ENCODE data around the gene PROM2.
"Not testable (repeated sequence)": the region's sequence is repeated elsewhere in the genome, so short reads cannot be mapped to it uniquely, and the experiment has no call there.

PROM2 gene

DNA sequence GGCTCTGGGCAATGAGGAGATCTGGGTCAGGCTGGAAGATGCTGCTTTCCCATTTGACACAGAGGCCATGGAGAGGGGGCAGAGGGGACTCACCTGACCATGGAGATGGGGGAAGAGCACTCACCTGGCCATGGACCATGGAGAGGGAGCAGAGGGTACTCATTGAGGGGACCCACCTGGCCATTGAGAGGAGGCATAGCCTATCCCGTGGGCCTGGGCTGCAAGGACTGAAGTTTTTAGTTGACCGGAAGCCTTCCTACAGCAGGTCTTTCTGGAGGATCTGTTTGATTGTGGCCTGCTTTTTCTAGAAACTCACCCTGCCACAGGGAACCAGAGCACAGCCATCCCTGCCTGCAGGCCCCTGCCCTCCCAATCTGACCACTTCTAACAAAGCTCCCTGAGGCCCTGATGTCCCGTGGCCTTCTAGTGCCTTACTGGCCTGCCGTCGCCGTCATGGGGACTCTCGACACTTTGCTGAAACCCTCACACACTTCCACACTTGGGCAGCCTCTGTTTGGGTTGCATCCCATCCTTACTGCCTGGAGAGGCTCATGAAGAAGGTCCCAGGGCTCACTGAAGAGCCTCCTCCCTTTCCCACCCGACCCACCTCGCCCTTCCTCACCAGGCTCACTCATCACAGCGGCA is 5.1 kb upstream of the PROM2 start:
- DNase-seq (ENCODE audit: low read depth): no peak
- in situ Hi-C loops (cut with HindIII; ENCODE audit: low sequenced_read_pairs): no loop called here
- TF ChIP-seq, protein P1, sequence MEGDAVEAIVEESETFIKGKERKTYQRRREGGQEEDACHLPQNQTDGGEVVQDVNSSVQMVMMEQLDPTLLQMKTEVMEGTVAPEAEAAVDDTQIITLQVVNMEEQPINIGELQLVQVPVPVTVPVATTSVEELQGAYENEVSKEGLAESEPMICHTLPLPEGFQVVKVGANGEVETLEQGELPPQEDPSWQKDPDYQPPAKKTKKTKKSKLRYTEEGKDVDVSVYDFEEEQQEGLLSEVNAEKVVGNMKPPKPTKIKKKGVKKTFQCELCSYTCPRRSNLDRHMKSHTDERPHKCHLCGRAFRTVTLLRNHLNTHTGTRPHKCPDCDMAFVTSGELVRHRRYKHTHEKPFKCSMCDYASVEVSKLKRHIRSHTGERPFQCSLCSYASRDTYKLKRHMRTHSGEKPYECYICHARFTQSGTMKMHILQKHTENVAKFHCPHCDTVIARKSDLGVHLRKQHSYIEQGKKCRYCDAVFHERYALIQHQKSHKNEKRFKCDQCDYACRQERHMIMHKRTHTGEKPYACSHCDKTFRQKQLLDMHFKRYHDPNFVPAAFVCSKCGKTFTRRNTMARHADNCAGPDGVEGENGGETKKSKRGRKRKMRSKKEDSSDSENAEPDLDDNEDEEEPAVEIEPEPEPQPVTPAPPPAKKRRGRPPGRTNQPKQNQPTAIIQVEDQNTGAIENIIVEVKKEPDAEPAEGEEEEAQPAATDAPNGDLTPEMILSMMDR (IDR thresholded peaks at IDR 0.05; ENCODE audit: low read depth, low read length, missing control alignments): no peak
- H3K4me3 ChIP-seq (ENCODE audit: low read depth, low read length): no peak overlapping the region

DNA sequence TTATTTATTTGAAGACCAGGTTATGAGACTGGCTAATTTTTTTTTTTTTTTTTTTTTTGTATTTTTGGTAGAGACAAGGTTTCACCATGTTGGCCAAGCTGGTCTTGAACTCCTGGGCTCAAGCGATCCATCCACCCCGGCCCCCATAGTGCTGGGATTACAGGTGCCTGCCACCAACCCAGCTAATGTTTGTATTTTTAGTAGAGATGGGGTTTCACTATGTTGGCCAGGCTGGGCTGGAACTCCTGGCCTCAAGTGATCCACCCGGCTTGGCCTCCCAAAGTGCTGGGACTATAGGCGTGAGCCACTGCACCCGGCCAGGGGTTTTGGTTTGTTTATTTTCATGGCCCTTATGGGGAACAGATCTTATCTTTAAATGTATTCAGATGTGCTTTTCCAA is 4.5 kb upstream of the PROM2 start:
- in situ Hi-C loops (cut with HindIII; ENCODE audit: low sequenced_read_pairs); H3K4me3 ChIP-seq (ENCODE audit: low read depth, low read length); DNase-seq (ENCODE audit: low read depth): not testable (repeated sequence)

DNA sequence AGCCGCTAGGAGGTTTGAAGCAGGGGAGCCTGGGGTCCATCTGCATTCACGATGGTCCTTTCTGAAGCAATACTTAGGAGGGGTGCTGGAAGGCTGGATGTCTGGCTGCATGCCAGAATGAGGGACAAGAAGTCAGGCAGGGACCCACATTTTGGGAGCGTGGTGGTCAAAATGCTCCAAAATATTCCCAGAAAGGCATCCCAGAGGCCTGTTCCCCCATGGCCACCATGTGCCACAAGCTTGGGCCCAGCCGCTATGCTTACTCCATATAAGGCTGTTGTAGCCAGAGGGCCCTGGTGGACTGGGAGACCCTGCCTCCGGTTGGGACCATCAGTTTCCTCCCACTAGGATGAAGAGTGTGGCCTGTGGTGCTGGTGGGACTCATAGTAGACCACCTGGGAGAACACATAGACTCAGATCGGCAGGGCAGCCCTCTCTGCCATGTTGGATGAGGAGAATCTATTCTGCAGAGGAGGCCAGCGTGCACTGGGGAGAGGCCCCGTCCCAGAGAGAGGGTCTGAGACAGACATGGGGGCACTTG is 3.6 kb upstream of the PROM2 start:
- no peak overlapping the region for H3K4me3 ChIP-seq (ENCODE audit: low read depth, low read length)
- TF ChIP-seq, protein P1 (IDR thresholded peaks at IDR 0.05; ENCODE audit: low read depth, low read length, missing control alignments): no peak
- in situ Hi-C loops (cut with HindIII; ENCODE audit: low sequenced_read_pairs): no loop called here
- DNase-seq (ENCODE audit: low read depth): no peak

DNA sequence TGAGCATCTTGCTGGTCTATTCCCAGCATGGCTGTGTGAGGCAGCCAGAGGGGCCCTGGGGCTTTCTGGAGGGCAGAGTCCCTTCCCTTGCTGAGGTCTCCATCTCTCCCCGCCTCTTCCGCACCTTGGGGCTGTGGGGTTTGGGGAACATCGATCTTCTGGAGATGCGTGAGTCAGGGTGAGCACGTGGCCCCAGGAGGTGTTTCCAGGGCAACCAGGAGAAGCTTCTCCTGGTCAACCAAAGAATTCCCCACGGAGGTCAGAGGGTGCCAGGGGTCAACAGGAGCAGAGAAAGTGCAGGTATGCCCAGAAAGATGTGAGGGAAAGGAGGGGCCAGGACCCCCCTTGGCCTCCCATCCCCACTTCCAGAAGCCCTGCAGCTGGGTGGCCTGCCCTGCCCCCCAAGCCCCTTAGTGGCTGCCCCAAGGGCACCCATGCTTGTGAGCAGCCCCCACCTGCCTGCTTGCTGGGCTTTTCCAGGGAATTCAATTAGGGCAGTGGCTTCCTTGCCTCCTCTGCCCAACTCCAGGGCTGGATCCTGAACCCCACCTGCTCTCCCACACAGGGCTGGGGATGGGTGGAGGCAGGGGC is 2.8 kb upstream of the PROM2 start:
- DNase-seq (ENCODE audit: low read depth): no peak
- no peak overlapping the region for H3K4me3 ChIP-seq (ENCODE audit: low read depth, low read length)
- TF ChIP-seq, protein P1 (IDR thresholded peaks at IDR 0.05; ENCODE audit: low read depth, low read length, missing control alignments): no peak
- in situ Hi-C loops (cut with HindIII; ENCODE audit: low sequenced_read_pairs): no loop called here

DNA sequence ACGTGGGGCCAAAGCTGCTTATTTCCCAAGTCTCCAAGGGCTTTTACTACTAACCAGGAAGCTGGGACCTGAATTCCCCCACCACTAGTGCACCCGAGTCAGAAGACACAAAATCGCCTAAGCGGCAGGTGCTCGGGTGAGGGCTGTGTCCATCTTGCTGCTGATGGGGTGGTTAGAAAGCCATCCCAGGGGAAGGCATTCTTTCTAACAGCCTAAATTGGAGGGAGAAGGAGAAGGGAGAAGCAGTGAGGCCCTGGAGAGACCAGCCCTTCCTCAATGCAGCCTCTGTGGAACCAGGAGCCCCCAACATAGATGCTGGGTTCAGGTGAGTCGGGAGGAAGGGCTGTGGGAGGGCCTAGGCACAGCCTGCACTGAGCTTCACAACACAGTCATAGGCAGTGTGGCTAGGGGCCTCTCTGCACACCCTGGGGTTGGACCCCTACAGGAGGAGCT is 1.9 kb upstream of the PROM2 start:
- DNase-seq (ENCODE audit: low read depth): no peak
- in situ Hi-C loops (cut with HindIII; ENCODE audit: low sequenced_read_pairs): no loop called here
- TF ChIP-seq, protein P1 (IDR thresholded peaks at IDR 0.05; ENCODE audit: low read depth, low read length, missing control alignments): no peak
- no peak overlapping the region for H3K4me3 ChIP-seq (ENCODE audit: low read depth, low read length)

DNA sequence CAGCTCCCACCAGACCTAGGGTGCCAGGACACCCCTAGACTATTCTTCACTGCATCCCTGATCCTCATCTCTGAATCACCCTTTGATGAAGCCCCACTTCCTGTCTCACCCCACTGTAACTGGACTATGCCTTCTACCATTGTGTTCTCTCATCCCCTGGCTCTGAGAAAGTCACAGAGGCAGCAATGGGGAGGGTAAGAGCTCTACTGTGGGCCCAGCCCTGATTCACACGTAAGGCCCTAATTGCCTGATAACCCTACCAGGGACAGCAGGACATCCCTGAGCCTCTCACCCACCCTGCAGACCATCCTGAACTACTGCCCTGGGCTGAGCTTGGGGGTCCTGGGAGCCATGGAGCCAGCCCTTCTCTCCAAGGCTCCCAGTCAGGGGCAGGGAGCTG is 1.5 kb upstream of the PROM2 start:
- in situ Hi-C loops (cut with HindIII; ENCODE audit: low sequenced_read_pairs): no loop called here
- no peak overlapping the region for H3K4me3 ChIP-seq (ENCODE audit: low read depth, low read length)
- TF ChIP-seq, protein P1 (IDR thresholded peaks at IDR 0.05; ENCODE audit: low read depth, low read length, missing control alignments): no peak

More for the DNA sequence above, 1.5 kb upstream of the PROM2 start:
- no peak for DNase-seq (ENCODE audit: low read depth)

Measured in astrocyte of the cerebellum (primary cell).